Measurements from ENCODE around the gene TCF19.

Gene TCF19

DNA sequence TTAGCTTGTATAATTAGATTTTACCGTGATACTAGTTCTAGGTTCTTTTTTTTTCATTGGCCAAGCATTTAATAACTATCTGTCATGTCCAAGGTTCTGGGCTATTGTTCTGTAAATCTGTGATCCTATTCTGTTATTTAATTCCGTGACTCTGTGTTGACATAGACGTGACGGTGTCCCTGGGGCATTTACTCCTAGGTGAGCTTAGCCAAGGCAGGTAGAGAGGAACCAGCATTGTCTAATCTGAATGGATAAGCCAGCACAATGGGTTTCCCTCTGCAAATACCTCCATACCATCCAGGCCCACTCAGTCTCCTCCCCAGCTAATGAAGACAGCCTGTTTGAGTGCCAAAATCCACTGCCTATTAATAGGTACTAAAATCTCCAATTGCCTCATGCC lies 29.3 kb upstream of the TCF19 start:
- DNase-seq = no peak

DNA sequence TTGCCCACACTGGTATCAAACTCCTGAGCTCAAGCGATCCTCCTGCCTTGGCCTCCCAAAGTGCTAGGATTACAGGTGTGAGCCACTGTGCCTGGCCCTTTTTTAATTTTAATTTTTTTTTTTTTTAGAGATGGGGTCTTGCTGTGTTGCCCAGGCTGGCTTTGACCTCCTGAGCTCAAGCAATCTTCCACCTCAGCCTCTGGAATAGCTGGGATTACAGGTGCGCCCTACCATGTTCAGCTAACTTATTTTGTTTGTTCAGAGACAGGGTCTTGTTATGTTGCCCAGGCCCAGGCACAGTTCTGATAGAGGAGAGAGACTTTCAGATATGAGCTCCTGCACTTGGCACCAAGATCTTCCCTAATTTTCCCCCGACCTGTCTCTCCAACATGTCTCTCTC lies 27.6 kb upstream of the TCF19 start:
- no peak for DNase-seq

- no peak for DNase-seq
Observed at GRCh38 chr6:31131595-31131994, 26.8 kb upstream of the TCF19 start.

DNA sequence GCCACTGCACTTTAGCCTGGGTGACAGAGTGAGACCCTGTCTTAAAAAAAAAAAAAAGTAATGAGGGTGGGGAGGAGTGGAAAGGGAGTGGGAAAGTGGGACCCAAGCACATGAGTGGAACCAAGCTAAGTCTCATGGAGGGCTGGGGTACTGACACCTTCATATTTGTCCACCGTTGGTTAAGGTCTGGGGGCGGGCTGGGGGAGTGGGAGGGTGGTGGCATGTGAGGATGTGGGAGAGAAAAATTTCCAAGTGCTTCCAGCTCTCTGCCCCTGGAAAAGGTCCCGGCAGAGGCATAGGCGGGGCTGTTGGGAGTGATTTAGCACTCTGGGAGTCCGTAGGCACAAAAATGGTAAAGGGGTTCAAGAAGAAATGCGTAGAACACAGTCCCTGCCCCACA lies 25.6 kb upstream of the TCF19 start:
- DNase-seq = no peak

- DNase-seq = no peak
Observed at GRCh38 chr6:31135710-31136109, 22.7 kb upstream of the TCF19 start.

GRCh38 chr6:31138982-31139381 lies 19.4 kb upstream of the TCF19 start, which contains the start of gene PSORS1C2:
Gene PSORS1C2 (minus strand): TSS chr6:31139066. CDS start chr6:31139026, 40 bp downstream.
- DNase-seq = no peak

- no peak for DNase-seq
Observed at GRCh38 chr6:31139599-31139998, 18.8 kb upstream of the TCF19 start.

DNA sequence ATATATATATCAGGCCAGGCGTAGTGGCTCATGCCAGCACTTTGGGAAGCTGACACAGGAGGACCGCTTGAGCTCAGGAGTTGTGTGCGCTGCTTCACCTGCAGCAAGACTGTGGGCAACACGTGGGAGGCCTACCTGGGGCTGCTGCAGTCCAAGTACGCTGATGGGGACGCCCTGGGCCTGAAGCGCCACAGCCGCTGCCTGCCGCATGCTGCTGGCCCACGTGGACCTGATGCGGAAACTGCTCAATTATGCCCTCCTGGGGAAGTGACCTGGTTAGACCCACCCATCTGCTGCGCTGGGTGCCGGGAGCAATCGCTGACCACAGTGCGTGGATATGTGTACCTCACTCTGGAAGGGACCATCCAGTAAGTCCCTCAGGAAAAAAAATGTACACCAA lies 17.7 kb upstream of the TCF19 start:
- no peak for DNase-seq

GRCh38 chr6:31142361-31142761 lies 16.0 kb upstream of the TCF19 start:
- DNase-seq = no peak

GRCh38 chr6:31143148-31143547 lies 15.2 kb upstream of the TCF19 start:
- DNase-seq = no peak

- DNase-seq = no peak
Observed at GRCh38 chr6:31144296-31144969, 14.0 kb upstream of the TCF19 start.

- DNase-seq = no peak
Observed at GRCh38 chr6:31144970-31145340, 13.4 kb upstream of the TCF19 start.

GRCh38 chr6:31145386-31145785 lies 13.0 kb upstream of the TCF19 start:
- no peak for DNase-seq

- no peak for DNase-seq
Observed at GRCh38 chr6:31149827-31150447, 8.5 kb upstream of the TCF19 start.

GRCh38 chr6:31152781-31153180 lies 5.6 kb upstream of the TCF19 start:
- no peak for DNase-seq

DNA sequence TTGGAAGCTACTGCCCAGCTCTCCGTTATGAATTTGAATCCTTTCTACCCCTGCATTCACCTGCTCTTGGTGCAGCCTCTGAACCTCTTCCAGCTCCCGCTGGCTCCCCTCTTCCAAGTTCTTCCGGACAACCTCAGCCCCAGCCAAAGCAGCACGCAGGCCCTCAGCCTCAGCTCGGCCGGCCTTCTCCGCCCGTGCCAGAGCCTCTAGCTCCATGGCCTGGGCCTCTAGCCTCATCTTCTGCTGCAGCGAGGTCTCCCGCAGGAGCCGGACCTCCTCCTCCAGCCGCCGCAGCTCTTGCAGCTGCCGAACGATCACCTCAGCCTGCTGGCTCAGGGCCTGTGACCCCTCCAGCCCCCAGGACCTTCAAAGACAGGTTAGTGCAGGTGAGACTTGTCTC lies 4.0 kb upstream of the TCF19 start:
- no peak for DNase-seq

DNA sequence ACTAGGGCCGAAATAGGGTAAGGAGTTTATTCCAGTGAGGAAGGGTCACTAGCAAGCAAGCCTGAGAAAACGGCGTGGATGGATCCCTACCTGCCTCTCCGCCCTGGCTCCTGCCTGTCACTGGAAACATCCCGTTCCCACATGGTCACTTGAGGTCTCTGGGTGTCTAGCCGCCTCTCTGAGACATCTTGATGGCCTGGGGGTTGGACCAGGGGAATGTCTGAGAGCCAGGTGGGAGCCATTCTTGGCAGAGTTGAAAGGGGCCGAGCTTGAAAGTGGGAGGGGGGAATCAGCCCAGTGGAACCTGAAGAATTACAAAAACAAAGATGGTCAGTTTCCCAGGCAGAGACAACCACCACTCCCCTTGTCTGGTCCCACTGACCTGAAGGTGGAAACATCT lies 1.7 kb upstream of the TCF19 start:
- DNase-seq = no peak

DNA sequence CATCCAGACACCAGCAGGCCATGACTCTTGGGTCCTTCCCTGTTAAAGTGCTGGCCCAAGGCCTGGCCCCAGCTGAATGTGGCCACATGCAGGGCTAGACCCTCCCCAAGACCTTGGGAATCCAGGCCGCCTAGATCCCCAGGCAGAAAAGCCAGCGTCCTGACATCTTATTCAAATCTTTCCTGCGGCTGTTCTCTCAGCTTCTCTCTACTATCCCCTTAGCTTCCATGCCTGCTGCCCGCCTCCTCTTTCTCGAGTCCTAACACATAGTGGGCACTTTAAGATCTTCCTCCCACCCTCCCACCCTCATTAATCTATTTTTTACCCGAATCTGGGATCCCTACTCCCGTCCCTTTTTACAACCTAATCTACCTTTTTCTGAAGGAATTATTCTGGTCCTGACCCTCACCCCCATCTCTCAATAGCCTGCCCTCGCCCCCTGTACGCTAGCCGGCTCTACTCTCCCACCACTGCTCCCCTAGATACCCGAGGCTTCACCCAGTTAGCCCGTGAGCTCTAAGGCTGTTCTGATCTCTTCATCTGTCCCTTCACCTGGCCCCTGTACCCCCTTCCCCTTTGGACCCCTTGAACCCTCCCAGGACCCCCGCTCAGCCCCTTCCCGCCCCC lies 763 bp upstream of the TCF19 start, which contains the start of gene CCHCR1:
Gene CCHCR1, minus strand, starts transcription at position 290 of the 627 bp plus-strand sequence. Its CDS starts 202 bp downstream, at position 88.
- DNase-seq = no peak

GRCh38 chr6:31158863-31159855 lies 770 bp downstream of the TCF19 start:
- no peak for DNase-seq

DNA sequence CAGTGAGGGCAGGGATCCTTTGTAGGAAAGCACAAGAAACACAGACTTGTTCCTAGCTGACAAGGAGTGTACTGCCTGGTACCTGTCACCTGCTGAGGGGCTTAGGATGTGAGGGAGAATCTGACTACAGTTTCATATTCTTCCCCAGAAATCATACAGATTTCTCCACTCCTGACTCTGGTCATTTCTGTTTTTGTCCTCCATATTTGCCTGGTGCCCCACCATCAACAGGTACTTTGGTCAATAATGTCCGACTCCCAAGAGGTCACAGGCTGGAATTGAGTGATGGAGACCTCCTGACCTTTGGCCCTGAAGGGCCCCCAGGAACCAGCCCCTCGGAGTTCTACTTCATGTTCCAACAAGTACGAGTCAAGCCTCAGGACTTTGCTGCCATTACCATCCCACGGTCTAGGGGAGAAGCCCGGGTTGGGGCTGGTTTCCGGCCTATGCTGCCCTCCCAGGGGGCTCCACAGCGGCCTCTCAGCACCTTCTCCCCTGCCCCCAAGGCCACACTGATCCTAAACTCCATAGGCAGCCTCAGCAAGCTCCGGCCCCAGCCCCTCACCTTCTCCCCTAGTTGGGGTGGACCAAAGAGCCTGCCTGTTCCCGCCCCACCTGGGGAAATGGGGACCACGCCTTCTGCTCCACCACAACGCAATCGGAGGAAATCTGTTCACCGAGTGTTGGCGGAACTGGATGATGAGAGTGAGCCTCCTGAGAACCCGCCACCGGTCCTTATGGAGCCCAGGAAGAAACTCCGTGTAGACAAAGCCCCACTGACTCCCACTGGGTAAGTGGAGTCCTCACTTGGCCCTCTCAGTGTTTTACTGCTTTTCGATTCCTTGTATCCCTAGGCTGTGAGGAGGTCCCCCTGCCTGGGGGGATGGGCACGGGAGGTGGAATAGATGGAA lies 3.1 kb downstream of the TCF19 start:
- DNase-seq = no peak

GRCh38 chr6:31162463-31163165 lies 4.2 kb downstream of the TCF19 start:
- no peak for DNase-seq
